DMS 273 (cell line): ENCODE results near the gene DDX3X.
"Not testable (repeated sequence)": the region's sequence is repeated elsewhere in the genome, so short reads cannot be mapped to it uniquely, and the experiment has no call there.

Experiments used
- DNase-seq: peaks from one replicate; lab custom pipeline; 2025; ENCODE audit not compliant: unreplicated experiment; lab: John Stamatoyannopoulos, UW

DDX3X gene

GRCh38 chrX:41369152-41369551, 35.2 kb downstream of the DDX3X start:
- DNase-seq: no peak

DNA sequence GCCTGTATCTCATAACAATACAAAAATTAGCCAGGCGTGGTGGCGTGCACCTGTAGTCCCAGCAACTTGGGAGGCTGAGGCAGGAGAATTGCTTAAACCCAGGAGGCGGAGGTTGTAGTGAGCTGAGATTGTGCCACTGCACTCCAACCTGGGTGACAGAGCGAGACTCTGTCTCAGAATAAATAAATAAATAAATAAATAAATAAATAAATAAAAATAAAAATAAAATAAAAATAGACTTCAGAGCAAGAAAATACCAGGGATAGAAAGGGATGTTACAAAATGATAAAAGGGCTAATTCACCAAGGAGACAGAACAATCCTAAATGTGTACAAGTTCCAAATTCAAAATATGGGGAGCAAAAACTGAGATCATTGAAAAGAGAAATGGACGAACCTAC, 37.6 kb downstream of the DDX3X start:
- not testable (repeated sequence) for DNase-seq

GRCh38 chrX:41373989-41374606, 40.1 kb downstream of the DDX3X start:
- DNase-seq: no peak

GRCh38 chrX:41377624-41378023, 43.7 kb downstream of the DDX3X start:
- no peak for DNase-seq

- DNase-seq: peak; percentile 48
Measured at GRCh38 chrX:41381685-41382084, 47.7 kb downstream of the DDX3X start.

- peak; percentile 66 for DNase-seq
Measured at GRCh38 chrX:41382714-41383645, 49.0 kb downstream of the DDX3X start.

GRCh38 chrX:41384051-41384705, 50.2 kb downstream of the DDX3X start:
- peak; percentile 29 for DNase-seq

DNA sequence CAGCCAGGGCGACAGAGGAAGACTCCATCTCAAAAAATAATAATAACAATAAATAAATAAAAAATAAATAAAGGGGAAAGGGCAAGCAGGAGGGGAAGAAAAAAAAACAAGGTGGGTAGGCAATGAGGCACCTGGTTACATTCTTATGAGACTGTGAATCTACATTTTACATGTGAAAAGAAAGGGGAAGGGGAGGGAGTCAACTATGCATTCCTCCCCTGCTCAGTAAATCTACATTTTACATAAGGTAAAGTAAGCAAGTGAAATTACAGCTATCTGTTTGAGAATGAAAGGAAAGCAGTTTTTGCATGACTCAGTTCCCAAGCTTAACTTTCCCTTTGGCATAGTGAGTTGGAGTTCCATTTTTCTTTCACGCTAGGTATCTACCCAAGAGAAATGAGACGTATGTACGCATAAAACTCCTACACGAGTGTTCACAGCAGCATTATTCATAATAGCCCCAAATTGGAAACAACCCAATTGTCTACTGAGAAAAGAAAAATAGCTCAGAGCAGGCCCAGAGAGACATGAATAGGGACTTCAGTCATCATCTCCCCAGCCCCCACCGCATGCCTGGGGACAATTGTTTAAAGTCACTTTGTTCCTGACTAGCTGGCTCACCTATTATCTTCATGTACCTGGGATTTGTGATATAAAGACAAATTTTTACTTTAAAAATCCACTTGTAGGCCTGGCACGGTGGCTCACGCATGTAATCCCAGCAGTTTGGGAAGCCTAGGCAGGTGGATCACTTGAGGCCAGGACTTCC, 52.4 kb downstream of the DDX3X start:
- no peak for DNase-seq

GRCh38 chrX:41388543-41388942, 54.6 kb downstream of the DDX3X start:
- no peak for DNase-seq

DNA sequence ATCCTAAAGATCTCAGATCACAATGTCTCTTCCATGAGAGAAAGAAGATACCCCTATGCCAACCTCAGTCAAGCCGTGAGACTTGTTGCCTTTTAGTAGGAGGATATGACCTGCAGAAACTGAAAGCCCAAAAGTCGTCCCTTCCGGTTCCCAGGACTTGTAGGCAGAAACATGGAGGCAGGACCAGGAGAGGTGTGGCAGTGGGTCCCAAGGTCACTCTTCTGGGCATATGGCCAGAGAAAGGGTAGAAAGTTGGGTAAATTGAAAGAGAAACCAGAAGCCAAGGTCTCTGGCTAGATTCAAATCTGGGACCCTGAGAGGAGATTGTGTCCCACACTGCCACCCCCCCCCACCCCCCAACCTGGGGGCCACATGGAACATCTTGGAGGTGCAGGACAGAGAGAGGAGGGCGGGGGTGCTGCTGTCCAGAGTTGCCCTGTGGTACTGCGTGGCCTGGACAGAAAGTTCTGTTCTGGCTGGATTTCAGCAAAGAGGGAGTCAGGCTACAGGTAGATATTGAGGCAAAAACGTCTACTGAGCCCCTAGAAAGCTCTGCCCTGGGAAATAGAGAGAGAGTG, 55.4 kb downstream of the DDX3X start:
- no peak for DNase-seq

GRCh38 chrX:41390576-41390975, 56.6 kb downstream of the DDX3X start:
- not testable (repeated sequence) for DNase-seq

GRCh38 chrX:41391606-41392005, 57.6 kb downstream of the DDX3X start:
- no peak for DNase-seq

- DNase-seq: no peak
Measured at GRCh38 chrX:41394293-41394692, 60.3 kb downstream of the DDX3X start.

DNA sequence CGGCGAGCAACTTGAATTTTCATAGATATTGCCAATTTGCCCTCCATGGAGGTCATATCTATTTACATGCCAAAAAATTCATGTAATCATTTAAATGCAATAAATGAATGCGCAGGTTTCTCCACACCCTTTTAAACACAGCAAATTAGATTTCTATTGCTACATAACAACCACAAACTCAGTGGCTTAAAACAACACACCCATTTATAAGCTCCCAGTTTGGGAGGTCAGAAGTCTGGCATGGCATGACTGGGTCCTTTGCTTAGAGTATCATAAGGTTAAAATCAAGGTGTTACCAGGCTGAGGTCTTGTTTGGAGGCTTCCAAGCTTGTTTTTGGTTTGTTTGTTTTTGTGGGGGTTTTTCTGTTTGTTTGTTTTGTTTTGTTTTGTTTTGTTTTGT, 63.3 kb downstream of the DDX3X start:
- no peak for DNase-seq

- no peak for DNase-seq
Measured at GRCh38 chrX:41397768-41398167, 63.8 kb downstream of the DDX3X start.

DNA sequence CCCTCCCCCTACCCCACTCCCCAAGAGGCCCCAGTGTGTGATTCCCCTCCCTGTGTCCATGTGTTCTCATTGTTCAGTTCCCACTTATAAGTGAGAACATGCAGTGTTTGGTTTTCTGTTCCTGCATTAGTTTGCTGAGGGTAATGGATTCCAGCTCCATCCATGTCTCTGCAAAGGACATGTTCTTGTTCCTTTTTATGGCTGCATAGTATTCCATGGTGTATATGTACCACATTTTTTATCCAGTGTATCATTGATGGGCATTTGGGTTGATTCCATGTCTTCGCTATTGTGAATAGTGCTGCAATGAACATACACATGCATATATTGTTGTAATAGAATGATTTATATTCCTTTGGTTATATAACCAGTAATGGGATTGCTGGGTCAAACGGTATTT, 68.6 kb downstream of the DDX3X start:
- DNase-seq: not testable (repeated sequence)

- DNase-seq: no peak
Measured at GRCh38 chrX:41405551-41405950, 71.6 kb downstream of the DDX3X start.

DNA sequence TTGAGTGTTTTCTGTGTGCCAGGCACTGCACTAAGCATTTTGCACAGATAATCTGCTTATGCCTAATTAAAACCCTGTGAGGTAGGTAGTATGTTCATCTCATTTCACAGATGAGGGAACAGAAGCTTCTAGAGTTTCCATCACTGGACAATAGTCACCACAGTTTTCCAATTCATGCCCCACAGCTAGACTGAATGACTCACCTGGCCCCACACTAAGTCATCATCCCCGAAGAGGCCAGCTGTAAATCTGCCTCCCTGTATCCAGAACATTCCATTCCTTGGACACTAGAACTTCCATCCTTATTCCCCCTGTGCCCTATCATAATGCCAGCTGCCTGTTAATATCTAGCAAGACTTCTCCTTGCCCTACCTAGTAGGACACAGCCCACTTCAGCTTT, 72.2 kb downstream of the DDX3X start:
- no peak for DNase-seq

GRCh38 chrX:41407816-41408215, 73.9 kb downstream of the DDX3X start:
- DNase-seq: no peak

- no peak for DNase-seq
Measured at GRCh38 chrX:41408576-41408975, 74.6 kb downstream of the DDX3X start.

DNA sequence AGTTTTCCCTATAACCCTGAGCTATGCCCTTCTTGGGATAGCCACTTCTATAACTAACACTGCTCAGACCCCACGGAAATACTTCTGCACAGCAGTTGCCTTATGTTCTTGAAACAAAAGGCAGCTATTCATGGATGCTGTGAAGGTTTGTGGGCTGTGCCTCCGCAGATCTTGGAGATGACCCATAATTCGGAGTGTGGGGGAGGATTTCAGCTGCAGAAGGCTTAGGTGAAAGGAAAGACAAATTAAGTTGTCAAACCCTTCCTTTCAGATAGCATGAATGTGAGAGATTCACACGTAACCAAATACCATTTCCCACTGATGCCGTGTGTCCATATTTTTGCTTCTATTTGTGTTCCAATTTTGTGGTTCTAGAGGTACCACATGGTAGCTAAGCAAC, 75.0 kb downstream of the DDX3X start:
- no peak for DNase-seq
